ENCODE measurements around the gene NT5DC1.

Gene NT5DC1

DNA sequence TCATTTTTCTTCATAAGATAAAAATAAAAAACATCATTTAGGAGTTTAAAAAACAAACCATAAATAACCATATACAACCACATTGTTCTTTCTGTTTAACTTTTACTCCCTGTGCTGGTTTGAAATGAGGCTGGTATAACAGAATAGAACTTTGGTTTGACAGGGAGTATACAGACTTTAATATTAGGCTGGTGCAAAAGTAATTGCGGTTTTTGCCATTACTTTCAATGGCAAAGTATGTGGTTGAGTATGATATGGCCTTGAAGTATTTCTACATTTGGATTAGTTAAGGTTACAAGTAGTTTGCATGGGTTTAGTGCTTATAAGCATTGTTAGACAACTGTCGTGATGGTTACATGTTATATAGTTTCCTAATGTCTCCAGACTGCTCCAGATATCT lies 54.2 kb downstream of the NT5DC1 start:
- Histone ChIP-seq H3K79me2 (no peaks in the 10 kb centered on the region), H3K4me3 (ENCODE audit: low read depth, low read length) (no peak overlapping the region), H3K36me3 (ENCODE audit: control insufficient read depth, insufficient read depth, low read length) (no peaks in the 10 kb centered on the region), H3K4me2 (ENCODE audit: low read length) (no peak overlapping the region), H3K4me1 (no peaks in the 10 kb centered on the region), H2AFZ (no peak overlapping the region), H3K9me3 (ENCODE audit: control insufficient read depth, low read length) (no peaks in the 10 kb centered on the region), H3K27me3 (ENCODE audit: control insufficient read depth, insufficient read depth, low read length) (no peaks in the 10 kb centered on the region), H3K27ac (no peak overlapping the region), H3K9ac (no peak overlapping the region)
- TF ChIP-seq, protein P1, sequence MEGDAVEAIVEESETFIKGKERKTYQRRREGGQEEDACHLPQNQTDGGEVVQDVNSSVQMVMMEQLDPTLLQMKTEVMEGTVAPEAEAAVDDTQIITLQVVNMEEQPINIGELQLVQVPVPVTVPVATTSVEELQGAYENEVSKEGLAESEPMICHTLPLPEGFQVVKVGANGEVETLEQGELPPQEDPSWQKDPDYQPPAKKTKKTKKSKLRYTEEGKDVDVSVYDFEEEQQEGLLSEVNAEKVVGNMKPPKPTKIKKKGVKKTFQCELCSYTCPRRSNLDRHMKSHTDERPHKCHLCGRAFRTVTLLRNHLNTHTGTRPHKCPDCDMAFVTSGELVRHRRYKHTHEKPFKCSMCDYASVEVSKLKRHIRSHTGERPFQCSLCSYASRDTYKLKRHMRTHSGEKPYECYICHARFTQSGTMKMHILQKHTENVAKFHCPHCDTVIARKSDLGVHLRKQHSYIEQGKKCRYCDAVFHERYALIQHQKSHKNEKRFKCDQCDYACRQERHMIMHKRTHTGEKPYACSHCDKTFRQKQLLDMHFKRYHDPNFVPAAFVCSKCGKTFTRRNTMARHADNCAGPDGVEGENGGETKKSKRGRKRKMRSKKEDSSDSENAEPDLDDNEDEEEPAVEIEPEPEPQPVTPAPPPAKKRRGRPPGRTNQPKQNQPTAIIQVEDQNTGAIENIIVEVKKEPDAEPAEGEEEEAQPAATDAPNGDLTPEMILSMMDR (IDR thresholded peaks at IDR 0.05): no peak

GRCh38 chr6:116156405-116157326 lies 56.0 kb downstream of the NT5DC1 start:
- no peaks in the 10 kb centered on the region for H3K4me1 ChIP-seq
- no peak overlapping the region for H3K9ac ChIP-seq
- no peak overlapping the region for H2AFZ ChIP-seq
- H3K4me3 ChIP-seq (ENCODE audit: low read depth, low read length): no peak overlapping the region
- no peaks in the 10 kb centered on the region for H3K9me3 ChIP-seq (ENCODE audit: control insufficient read depth, low read length)
- TF ChIP-seq, protein P1 (IDR thresholded peaks at IDR 0.05): no peak
- no peak overlapping the region for H3K27ac ChIP-seq
- H3K79me2 ChIP-seq: no peaks in the 10 kb centered on the region
- no peaks in the 10 kb centered on the region for H3K36me3 ChIP-seq (ENCODE audit: control insufficient read depth, insufficient read depth, low read length)
- no peak overlapping the region for H3K4me2 ChIP-seq (ENCODE audit: low read length)
- no peaks in the 10 kb centered on the region for H3K27me3 ChIP-seq (ENCODE audit: control insufficient read depth, insufficient read depth, low read length)

DNA sequence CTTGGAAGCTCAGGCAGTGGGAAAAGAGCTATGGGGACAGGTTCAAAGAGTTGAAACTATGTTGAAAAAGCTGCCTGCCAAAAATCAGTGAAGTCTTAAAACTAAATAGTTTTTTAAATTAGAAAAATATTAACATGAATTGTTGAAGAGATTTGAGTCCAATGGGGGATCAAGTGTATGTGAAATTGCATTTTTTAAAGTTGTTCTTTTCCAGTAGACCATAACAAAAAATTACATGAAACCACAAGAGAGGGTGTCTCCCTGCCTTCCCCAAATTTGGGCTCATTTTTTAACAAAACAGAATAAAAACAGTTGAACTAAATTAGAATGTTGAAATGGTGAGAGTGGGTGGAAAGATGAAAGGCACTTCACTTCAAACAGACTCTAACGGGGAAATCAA lies 56.7 kb downstream of the NT5DC1 start:
- H3K4me1 ChIP-seq: no peaks in the 10 kb centered on the region

DNA sequence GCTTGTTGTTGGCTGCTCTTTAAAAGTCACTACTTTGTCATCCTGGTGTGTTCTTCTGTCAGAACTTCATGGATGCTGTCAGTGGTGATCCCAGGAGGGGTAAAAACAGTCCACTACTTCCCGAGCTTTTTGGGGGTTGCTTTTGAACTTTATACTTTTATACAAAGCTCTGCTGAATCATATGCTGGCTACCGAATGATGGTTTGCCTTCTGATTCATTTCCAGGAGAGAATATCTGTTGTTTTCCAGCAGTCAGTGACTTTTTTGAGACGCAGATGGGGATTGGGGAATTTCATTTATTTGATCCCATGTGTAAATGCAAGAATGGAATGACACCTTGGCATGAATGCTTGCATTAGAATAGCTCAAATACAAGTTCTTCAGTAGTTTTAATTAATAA lies 58.0 kb downstream of the NT5DC1 start:
- Histone ChIP-seq H3K9ac (no peak overlapping the region), H3K4me1 (no peaks in the 10 kb centered on the region), H3K27ac (no peak overlapping the region), H3K9me3 (ENCODE audit: control insufficient read depth, low read length) (no peaks in the 10 kb centered on the region), H3K27me3 (ENCODE audit: control insufficient read depth, insufficient read depth, low read length) (no peaks in the 10 kb centered on the region), H3K36me3 (ENCODE audit: control insufficient read depth, insufficient read depth, low read length) (no peaks in the 10 kb centered on the region), H3K4me3 (ENCODE audit: low read depth, low read length) (no peak overlapping the region), H2AFZ (no peak overlapping the region), H3K4me2 (ENCODE audit: low read length) (no peak overlapping the region), H3K79me2 (peaks cover 3% of the 10 kb centered on the region)
- TF ChIP-seq, protein P1 (IDR thresholded peaks at IDR 0.05): no peak

More for the DNA sequence above, 56.7 kb downstream of the NT5DC1 start:
- Histone ChIP-seq H3K79me2 (no peaks in the 10 kb centered on the region), H2AFZ (no peak overlapping the region), H3K36me3 (ENCODE audit: control insufficient read depth, insufficient read depth, low read length) (no peaks in the 10 kb centered on the region), H3K4me2 (ENCODE audit: low read length) (no peak overlapping the region), H3K27ac (no peak overlapping the region), H3K27me3 (ENCODE audit: control insufficient read depth, insufficient read depth, low read length) (no peaks in the 10 kb centered on the region), H3K9ac (no peak overlapping the region), H3K4me3 (ENCODE audit: low read depth, low read length) (no peak overlapping the region), H3K9me3 (ENCODE audit: control insufficient read depth, low read length) (no peaks in the 10 kb centered on the region)
- TF ChIP-seq, protein P1 (IDR thresholded peaks at IDR 0.05): no peak

Measured in parathyroid adenoma (tissue), 2 donors.